Stimulated activated naive CD4-positive, alpha-beta T cell (primary cell): ENCODE measurements around the gene SLC35E4.
"Not testable (repeated sequence)": the region's sequence is repeated elsewhere in the genome, so short reads cannot be mapped to it uniquely, and the experiment has no call there.

Source experiments
- DNase-seq, 6 experiments: peaks; one replicate each; lab custom pipeline; 2025; lab: John Stamatoyannopoulos, UW

The SLC35E4 gene

GRCh38 chr22:30635273-30636225 lies at the start of gene SLC35E4:
TSS of gene SLC35E4 (plus strand) at chr22:30635781. CDS start at chr22:30636451, 670 bp downstream.
- peak; percentile 79 to 95 (median 94) for DNase-seq

- DNase-seq: no peak
Measured at GRCh38 chr22:30586414-30586813, 49.2 kb upstream of the SLC35E4 start.

GRCh38 chr22:30591191-30591587 lies 44.4 kb upstream of the SLC35E4 start:
- DNase-seq: no peak

- DNase-seq: peak; percentile 89 to 99 (median 95)
Measured at GRCh38 chr22:30591588-30592359, 43.8 kb upstream of the SLC35E4 start, which contains the start of gene PES1. TSS of gene PES1 (minus strand) at chr22:30591910. CDS start at chr22:30591833, 77 bp downstream.

- not testable (repeated sequence) for DNase-seq
Measured at GRCh38 chr22:30592360-30592713, 43.2 kb upstream of the SLC35E4 start.

GRCh38 chr22:30596199-30596598 lies 39.4 kb upstream of the SLC35E4 start:
- no peak for DNase-seq

- no peak for DNase-seq
Measured at GRCh38 chr22:30596886-30597285, 38.7 kb upstream of the SLC35E4 start.

- no peak for DNase-seq
Measured at GRCh38 chr22:30598986-30599385, 36.6 kb upstream of the SLC35E4 start.

- no peak for DNase-seq
Measured at GRCh38 chr22:30600921-30601320, 34.7 kb upstream of the SLC35E4 start.

- DNase-seq: no peak
Measured at GRCh38 chr22:30601464-30601863, 34.1 kb upstream of the SLC35E4 start.

- DNase-seq: peak in 3 of 6 experiments; percentile 3 to 22 (median 5)
Measured at GRCh38 chr22:30602049-30602448, 33.5 kb upstream of the SLC35E4 start.

GRCh38 chr22:30603801-30604200 lies 31.8 kb upstream of the SLC35E4 start:
- DNase-seq: no peak

GRCh38 chr22:30604723-30605122 lies 30.9 kb upstream of the SLC35E4 start:
- DNase-seq: no peak

GRCh38 chr22:30605449-30606110 lies 30.0 kb upstream of the SLC35E4 start:
- DNase-seq: peak in 2 of 6 experiments; percentile 13 to 22

GRCh38 chr22:30606455-30607299 lies 28.9 kb upstream of the SLC35E4 start, which contains the start of gene TCN2:
TSS of gene TCN2 (plus strand) at chr22:30607174. CDS start at chr22:30607332, 158 bp downstream.
- DNase-seq: peak in 4 of 6 experiments; percentile 13 to 48 (median 25)

- DNase-seq: no peak
Measured at GRCh38 chr22:30607300-30607930, 28.2 kb upstream of the SLC35E4 start.

- DNase-seq: no peak
Measured at GRCh38 chr22:30607939-30608338, 27.6 kb upstream of the SLC35E4 start.

- DNase-seq: no peak
Measured at GRCh38 chr22:30609260-30610185, 26.1 kb upstream of the SLC35E4 start.

GRCh38 chr22:30610299-30610698 lies 25.3 kb upstream of the SLC35E4 start:
- DNase-seq: no peak
